ENCODE results near the gene PSORS1C2. TPM values are rescaled to one million over a fixed set of nuclear protein-coding genes. Genes with fewer than 3 reads are reported as not detected.
"Not testable (repeated sequence)": the region's sequence is repeated elsewhere in the genome, so short reads cannot be mapped to it uniquely, and the experiment has no call there.

PSORS1C2 gene
- total and polyA plus RNA-seq, 12 donors: not detected

- no peaks in the 10 kb centered on the region for H3K27me3 ChIP-seq
- no peak for DNase-seq
- H3K9me3 ChIP-seq (replicated peaks in 1 of 3): no peaks in the 10 kb centered on the region
- intact Hi-C loops (cut with DNase I): loop anchor here in 1 of 2 donors (10.0 kb wide), 1 partner anchor 1033 kb away; no protein-coding TSS in a partner anchor
- WGBS, 4 donors: 58 to 86% (median 72%) methylated on average over 4 to 16 of the region's 16 CpGs
- H3K27ac ChIP-seq: no peak overlapping the region
- no peak overlapping the region for H3K4me3 ChIP-seq
- H3K36me3 ChIP-seq (replicated peaks in 1 of 2): no peaks in the 10 kb centered on the region
- H3K4me1 ChIP-seq (replicated peaks in 1 of 2): no peaks in the 10 kb centered on the region
- no peak for TF ChIP-seq POLR2A (IDR thresholded peaks at IDR 0.05)
- no peak for TF ChIP-seq CTCF (IDR thresholded peaks at IDR 0.05)
Observed at GRCh38 chr6:31171931-31172905, 33.4 kb upstream of the PSORS1C2 start.

- Histone ChIP-seq H3K4me3 (no peak overlapping the region), H3K27ac (no peak overlapping the region), H3K36me3 (replicated peaks in 1 of 2) (no peaks in the 10 kb centered on the region), H3K4me1 (replicated peaks in 1 of 2) (no peaks in the 10 kb centered on the region), H3K9me3 (replicated peaks in 1 of 3) (no peaks in the 10 kb centered on the region), H3K27me3 (no peaks in the 10 kb centered on the region)
- intact Hi-C loops (cut with DNase I): loop anchor here in 1 of 2 donors (10.0 kb wide), 1 partner anchor 1034 kb away; no protein-coding TSS in a partner anchor
- no peak for DNase-seq
- WGBS, 4 donors: 88 to 92% (median 91%) methylated on average over 9 to 10 of the region's 10 CpGs
- TF ChIP-seq CTCF (IDR thresholded peaks at IDR 0.05) (no peak), POLR2A (IDR thresholded peaks at IDR 0.05) (no peak)
Observed at GRCh38 chr6:31170987-31171671, 32.3 kb upstream of the PSORS1C2 start.

GRCh38 chr6:31170600-31170881 is 31.7 kb upstream of the PSORS1C2 start, which contains the start of gene POU5F1:
Gene POU5F1 (minus strand): TSS chr6:31170682. CDS start chr6:31170620, 62 bp downstream.
- no peak for DNase-seq
- Histone ChIP-seq H3K9me3 (replicated peaks in 1 of 3) (no peaks in the 10 kb centered on the region), H3K27ac (no peak within 1 kb of the TSS), H3K27me3 (no peaks in the 10 kb centered on the region), H3K36me3 (replicated peaks in 1 of 2) (no peaks in the 10 kb centered on the region), H3K4me1 (replicated peaks in 1 of 2) (no peaks in the 10 kb centered on the region), H3K4me3 (no peak within 1 kb of the TSS)
- TF ChIP-seq CTCF (IDR thresholded peaks at IDR 0.05): no peak
- TF ChIP-seq POLR2A (IDR thresholded peaks at IDR 0.05): no peak
- WGBS, 4 donors: 60 to 86% (median 68%) methylated on average over 3 to 9 of the region's 9 CpGs
- intact Hi-C loops (cut with DNase I): loop anchor here in 1 of 2 donors (10.0 kb wide), 1 partner anchor 1034 kb away; no protein-coding TSS in a partner anchor

- DNase-seq: not testable (repeated sequence)
Observed at GRCh38 chr6:31169858-31170599, 31.2 kb upstream of the PSORS1C2 start.

More at GRCh38 chr6:31169858-31170599, 31.2 kb upstream of the PSORS1C2 start:
- H3K4me3 ChIP-seq; H3K9me3 ChIP-seq (replicated peaks in 1 of 3); H3K27me3 ChIP-seq; H3K4me1 ChIP-seq (replicated peaks in 1 of 2); H3K27ac ChIP-seq; H3K36me3 ChIP-seq (replicated peaks in 1 of 2): not testable (repeated sequence)
- intact Hi-C loops (cut with DNase I): loop anchor here in 1 of 2 donors (10.0 kb wide), 1 partner anchor 1035 kb away; no protein-coding TSS in a partner anchor
- 67 to 100% (median 76%) methylated on average over 1 to 23 of the region's 23 CpGs for WGBS, 4 donors
